ENCODE data around the gene NEK7.

DNA sequence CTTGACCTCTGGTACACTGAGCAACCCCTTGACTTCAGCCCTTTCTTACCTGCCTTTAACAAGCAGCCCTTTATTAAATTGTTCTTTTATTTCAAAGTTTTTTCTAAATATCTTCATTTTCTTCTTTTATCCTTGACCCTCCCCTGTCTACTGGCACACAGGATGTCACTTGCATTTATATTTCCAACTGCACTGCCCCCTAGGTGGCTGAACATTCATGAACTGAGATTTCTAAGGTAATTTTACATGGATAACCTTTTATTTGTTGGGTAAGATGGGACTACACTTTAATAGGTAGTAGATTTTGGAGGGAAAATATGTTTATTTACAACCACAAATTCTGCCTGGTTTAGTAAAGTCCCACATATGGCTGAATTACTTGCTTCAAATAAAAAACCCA lies 193.7 kb downstream of the NEK7 start:
- TF ChIP-seq, protein P1, sequence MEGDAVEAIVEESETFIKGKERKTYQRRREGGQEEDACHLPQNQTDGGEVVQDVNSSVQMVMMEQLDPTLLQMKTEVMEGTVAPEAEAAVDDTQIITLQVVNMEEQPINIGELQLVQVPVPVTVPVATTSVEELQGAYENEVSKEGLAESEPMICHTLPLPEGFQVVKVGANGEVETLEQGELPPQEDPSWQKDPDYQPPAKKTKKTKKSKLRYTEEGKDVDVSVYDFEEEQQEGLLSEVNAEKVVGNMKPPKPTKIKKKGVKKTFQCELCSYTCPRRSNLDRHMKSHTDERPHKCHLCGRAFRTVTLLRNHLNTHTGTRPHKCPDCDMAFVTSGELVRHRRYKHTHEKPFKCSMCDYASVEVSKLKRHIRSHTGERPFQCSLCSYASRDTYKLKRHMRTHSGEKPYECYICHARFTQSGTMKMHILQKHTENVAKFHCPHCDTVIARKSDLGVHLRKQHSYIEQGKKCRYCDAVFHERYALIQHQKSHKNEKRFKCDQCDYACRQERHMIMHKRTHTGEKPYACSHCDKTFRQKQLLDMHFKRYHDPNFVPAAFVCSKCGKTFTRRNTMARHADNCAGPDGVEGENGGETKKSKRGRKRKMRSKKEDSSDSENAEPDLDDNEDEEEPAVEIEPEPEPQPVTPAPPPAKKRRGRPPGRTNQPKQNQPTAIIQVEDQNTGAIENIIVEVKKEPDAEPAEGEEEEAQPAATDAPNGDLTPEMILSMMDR (IDR thresholded peaks at IDR 0.05; ENCODE audit: low read depth, low read length) = peak; percentile 67
- no peak for TF ChIP-seq EZH2phosphoT487 (IDR thresholded peaks at IDR 0.05; ENCODE audit: low read depth)

Data from OCI-LY3 (cell line).